SJCRH30 (cell line): ENCODE measurements around the gene ENOSF1. TPM values are rescaled to one million over a fixed set of nuclear protein-coding genes. Genes with fewer than 3 reads are reported as not detected.
A peak's percentile ranks its signal among the peaks of the same experiment; 100 is the strongest.
"Not testable (repeated sequence)": the region's sequence is repeated elsewhere in the genome, so short reads cannot be mapped to it uniquely, and the experiment has no call there.

Experiments
- DNase-seq, 2 experiments: peaks; one replicate each; pipeline ENCODE4 v3.0.0-alpha.2; 2015 to 2020
- H3K27ac ChIP-seq: fragments of 250-450 bp; sonication (Bioruptor Pico); 2 replicates; pipeline ENCODE4 v1.5.1; 2020; ENCODE audit warnings: mild to moderate bottlenecking, moderate library complexity
- H3K27me3 ChIP-seq: fragments of 250-450 bp; sonication (Bioruptor Pico); 2 replicates; pipeline ENCODE4 v1.5.1; 2020; ENCODE audit warnings: mild to moderate bottlenecking, moderate library complexity
- H3K36me3 ChIP-seq: fragments of 250-450 bp; sonication (Bioruptor Pico); 2 replicates; pipeline ENCODE4 v1.5.1; 2020; ENCODE audit warnings: mild to moderate bottlenecking, moderate library complexity
- H3K4me1 ChIP-seq: fragments of 250-450 bp; sonication (Bioruptor Pico); 2 replicates; pipeline ENCODE4 v1.5.1; 2020; ENCODE audit warnings: mild to moderate bottlenecking, moderate library complexity
- H3K4me3 ChIP-seq: fragments of 250-450 bp; sonication (Bioruptor Pico); 2 replicates; pipeline ENCODE4 v1.5.1; 2020; ENCODE audit warnings: mild to moderate bottlenecking, moderate library complexity
- H3K9me3 ChIP-seq: fragments of 250-450 bp; sonication (Bioruptor Pico); replicated peaks from 2 replicates; pipeline ENCODE4 v1.5.1; 2020; ENCODE audit warnings: mild to moderate bottlenecking, moderate library complexity
- total RNA-seq: library from RNA; depleted of rRNA; stranded (reverse); fragments of >200 nt; shearing (Covaris generic); gene quantifications from 2 replicates; pipeline ENCODE4 v1.2.3, GENCODE V29; 2014; rRNA removed

Gene ENOSF1, protein sequence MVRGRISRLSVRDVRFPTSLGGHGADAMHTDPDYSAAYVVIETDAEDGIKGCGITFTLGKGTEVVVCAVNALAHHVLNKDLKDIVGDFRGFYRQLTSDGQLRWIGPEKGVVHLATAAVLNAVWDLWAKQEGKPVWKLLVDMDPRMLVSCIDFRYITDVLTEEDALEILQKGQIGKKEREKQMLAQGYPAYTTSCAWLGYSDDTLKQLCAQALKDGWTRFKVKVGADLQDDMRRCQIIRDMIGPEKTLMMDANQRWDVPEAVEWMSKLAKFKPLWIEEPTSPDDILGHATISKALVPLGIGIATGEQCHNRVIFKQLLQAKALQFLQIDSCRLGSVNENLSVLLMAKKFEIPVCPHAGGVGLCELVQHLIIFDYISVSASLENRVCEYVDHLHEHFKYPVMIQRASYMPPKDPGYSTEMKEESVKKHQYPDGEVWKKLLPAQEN
- total RNA-seq = 7.8 and 9.5 TPM in 2 replicates

DNA sequence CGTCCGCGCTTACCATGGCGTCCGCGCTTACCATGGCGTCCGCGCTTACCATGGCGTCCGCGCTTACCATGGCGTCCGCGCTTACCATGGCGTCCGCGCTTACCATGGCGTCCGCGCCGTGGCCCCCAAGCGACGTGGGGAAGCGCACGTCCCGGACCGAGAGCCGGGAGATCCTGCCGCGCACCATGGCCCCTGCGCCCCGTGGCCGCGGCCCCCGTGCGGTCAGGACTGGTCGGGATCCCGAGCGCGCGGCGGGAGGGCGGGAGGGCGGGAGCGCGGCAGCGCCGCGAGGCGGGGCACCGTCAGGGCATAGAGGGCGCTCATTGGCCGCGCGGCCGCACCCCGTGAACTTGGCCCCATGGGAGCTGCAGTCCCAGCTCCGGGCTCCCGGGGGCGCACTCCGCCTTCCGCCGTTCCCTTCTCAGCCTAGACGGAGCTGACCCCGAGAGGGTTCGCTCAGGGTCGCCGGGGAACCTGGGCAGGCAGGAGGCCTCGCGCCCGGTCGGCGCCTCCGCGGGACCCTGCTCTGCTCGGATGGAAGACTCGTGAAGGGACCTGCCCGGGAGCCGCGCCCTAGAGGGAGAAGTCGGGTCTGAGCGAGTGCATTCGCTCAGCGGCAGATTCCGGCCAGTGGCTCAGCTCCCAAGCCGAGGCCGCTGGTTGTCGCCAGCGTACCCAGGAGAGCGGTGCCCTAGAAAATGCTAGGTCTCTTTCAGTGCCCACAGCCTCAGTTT, at the start of gene ENOSF1:
Gene ENOSF1 (minus strand): TSS at position 230 of the 734 bp plus-strand sequence. CDS start 43 bp downstream, at position 187.
- no peaks in the 10 kb centered on the region for H3K36me3 ChIP-seq
- peak; percentile 58 to 70 for DNase-seq
- peak within 1 kb of the TSS; percentile 53 for H3K27ac ChIP-seq
- peak within 1 kb of the TSS; percentile 63 for H3K4me3 ChIP-seq
- no peaks in the 10 kb centered on the region for H3K4me1 ChIP-seq
- no peaks in the 10 kb centered on the region for H3K27me3 ChIP-seq
- H3K9me3 ChIP-seq = no peaks in the 10 kb centered on the region

DNA sequence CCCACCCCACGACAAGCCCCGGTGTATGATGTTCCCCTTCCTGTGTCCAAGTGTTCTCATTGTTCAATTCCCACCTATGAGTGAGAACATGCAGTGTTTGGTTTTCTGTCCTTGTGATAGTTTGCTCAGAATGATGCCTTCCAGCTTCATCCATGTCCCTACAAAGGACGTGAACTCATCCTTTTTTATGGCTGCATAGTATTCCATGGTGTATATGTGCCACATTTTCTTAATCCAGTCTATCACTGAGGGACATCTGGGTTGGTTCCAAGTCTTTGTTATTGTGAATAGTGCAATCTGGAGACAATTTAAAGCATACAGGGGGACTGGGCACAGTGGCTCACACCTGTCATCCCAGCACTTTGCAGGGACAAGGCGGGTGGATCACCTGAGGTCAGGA, 47.4 kb upstream of the ENOSF1 start:
- not testable (repeated sequence) for DNase-seq, H3K27ac ChIP-seq, H3K4me1 ChIP-seq, H3K9me3 ChIP-seq, H3K27me3 ChIP-seq, H3K4me3 ChIP-seq
- H3K36me3 ChIP-seq = peaks cover 15% of the 10 kb centered on the region

DNA sequence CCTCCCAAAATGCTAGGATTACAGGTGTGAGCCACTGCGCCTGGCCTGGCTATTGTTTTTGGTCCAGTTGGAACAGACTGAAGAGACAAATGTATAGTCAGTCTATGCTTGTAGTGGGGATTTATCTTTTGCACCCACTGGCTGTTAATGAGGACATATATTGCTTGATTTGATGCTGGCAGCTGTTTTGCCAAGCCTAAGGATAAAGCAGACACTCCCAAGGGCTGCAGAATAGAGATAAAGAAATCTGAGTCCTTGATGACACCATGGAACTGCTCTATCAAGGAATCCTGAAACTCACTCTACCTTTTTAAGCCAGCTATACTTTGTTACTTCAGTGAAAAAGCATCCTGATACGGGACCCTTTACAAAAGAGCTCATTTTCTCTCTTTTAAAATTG, 43.1 kb upstream of the ENOSF1 start:
- Histone ChIP-seq H3K4me3 (no peak overlapping the region), H3K27ac (no peak overlapping the region), H3K9me3 (no peaks in the 10 kb centered on the region), H3K36me3 (peaks cover 39% of the 10 kb centered on the region), H3K4me1 (no peaks in the 10 kb centered on the region), H3K27me3 (no peaks in the 10 kb centered on the region)
- no peak for DNase-seq

GRCh38 chr18:754656-755055, 42.2 kb upstream of the ENOSF1 start:
- Histone ChIP-seq H3K27ac (no peak overlapping the region), H3K4me3 (no peak overlapping the region), H3K9me3 (no peaks in the 10 kb centered on the region), H3K36me3 (peaks cover 41% of the 10 kb centered on the region), H3K27me3 (no peaks in the 10 kb centered on the region), H3K4me1 (no peaks in the 10 kb centered on the region)
- DNase-seq = no peak

DNA sequence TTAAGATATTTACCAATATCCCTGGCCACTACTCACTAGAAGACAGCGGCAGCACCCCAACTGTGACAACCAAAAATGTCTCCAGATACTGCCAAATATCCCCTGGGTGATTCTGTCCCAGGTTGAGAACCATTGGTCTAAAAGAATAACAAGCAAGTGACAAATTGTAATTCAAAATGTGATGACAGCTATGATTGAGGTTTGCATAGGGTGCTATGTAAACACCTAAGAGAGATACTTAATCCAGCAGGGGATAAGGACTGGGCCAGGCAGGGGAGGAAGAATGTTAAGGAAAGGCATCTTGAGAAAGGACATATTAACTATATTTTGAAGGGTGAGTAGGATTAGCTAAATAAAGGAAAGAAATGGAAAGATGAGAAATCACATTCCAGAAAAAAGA, 38.0 kb upstream of the ENOSF1 start:
- H3K27ac ChIP-seq = no peak overlapping the region
- H3K4me1 ChIP-seq = no peaks in the 10 kb centered on the region
- H3K9me3 ChIP-seq = no peaks in the 10 kb centered on the region
- no peak for DNase-seq
- H3K4me3 ChIP-seq = no peak overlapping the region
- H3K27me3 ChIP-seq = no peaks in the 10 kb centered on the region
- H3K36me3 ChIP-seq = peaks cover 39% of the 10 kb centered on the region

DNA sequence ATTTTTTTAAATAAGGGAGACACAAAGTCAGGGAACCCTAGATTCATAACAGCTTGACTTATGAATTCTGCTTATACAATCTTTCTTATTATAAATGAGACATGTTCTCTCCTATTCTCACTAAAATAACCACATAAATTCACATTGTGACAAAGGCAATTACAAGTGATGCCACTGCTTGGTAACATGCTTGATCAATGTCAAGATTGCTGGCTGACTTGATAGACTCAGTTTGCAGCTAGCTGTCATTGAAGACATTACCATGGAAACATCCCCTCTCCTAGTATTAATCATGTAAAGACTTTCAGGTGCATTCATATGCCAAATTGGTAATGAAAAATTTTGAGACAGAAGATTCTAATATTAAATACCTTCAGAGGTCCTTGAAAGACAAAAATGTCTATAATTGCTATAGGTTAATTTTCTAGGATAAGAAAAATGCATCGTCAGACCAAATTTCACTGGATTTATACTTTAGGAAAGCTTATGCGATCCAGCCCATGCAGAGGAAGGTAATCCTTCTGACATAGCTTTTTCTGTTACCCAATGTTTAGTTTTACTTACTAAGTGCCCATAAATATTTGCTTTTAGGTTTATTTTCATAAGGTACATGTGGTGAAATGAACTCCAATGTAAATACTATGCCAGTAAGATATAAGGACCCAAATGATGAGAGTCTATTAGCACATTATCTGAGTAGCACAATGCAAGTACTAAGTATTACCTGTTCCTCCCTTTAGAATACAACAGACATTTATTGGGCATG, 32.6 kb upstream of the ENOSF1 start:
- Histone ChIP-seq H3K27ac (no peak overlapping the region), H3K4me3 (no peak overlapping the region), H3K36me3 (peaks cover 41% of the 10 kb centered on the region), H3K4me1 (no peaks in the 10 kb centered on the region), H3K9me3 (no peaks in the 10 kb centered on the region), H3K27me3 (no peaks in the 10 kb centered on the region)
- no peak for DNase-seq

- H3K4me3 ChIP-seq = no peak overlapping the region
- H3K4me1 ChIP-seq = no peaks in the 10 kb centered on the region
- H3K27ac ChIP-seq = no peak overlapping the region
- H3K36me3 ChIP-seq = peaks cover 48% of the 10 kb centered on the region
- DNase-seq = peak in 1 of 2 experiments; percentile 58
- H3K27me3 ChIP-seq = no peaks in the 10 kb centered on the region
- no peaks in the 10 kb centered on the region for H3K9me3 ChIP-seq
These were observed 29.6 kb upstream of the ENOSF1 start for GRCh38 chr18:741931-742512.

DNA sequence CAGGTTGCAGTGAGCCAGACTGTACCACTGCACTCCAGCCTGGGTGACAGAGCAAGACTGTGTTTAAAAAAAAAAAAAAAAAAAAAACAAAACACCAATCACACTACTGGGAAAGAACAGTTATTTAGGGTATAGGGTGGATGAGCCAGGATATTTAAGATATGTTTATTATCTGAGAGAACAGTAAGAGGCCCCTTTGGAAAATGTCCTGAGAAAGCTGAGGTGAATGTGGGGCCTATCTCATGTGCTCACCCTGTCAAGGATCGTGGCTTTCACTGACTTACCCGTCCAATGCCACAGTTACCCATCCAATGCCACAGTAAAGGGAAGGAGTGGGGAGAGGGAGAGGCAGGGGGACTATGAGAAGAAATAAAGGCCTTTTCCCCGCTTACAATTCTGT, 19.9 kb upstream of the ENOSF1 start:
- Histone ChIP-seq H3K4me3 (no peak overlapping the region), H3K4me1 (no peaks in the 10 kb centered on the region), H3K27ac (no peak overlapping the region), H3K36me3 (peaks cover 40% of the 10 kb centered on the region), H3K9me3 (no peaks in the 10 kb centered on the region; the same call in 1 of the 2 replicates), H3K27me3 (no peaks in the 10 kb centered on the region)
- no peak for DNase-seq

GRCh38 chr18:731185-731584, 18.8 kb upstream of the ENOSF1 start:
- Histone ChIP-seq H3K4me1 (no peaks in the 10 kb centered on the region), H3K4me3 (no peak overlapping the region), H3K27ac (no peak overlapping the region), H3K9me3 (no peaks in the 10 kb centered on the region; the same call in 1 of the 2 replicates), H3K36me3 (peaks cover 36% of the 10 kb centered on the region), H3K27me3 (no peaks in the 10 kb centered on the region)
- DNase-seq = no peak

DNA sequence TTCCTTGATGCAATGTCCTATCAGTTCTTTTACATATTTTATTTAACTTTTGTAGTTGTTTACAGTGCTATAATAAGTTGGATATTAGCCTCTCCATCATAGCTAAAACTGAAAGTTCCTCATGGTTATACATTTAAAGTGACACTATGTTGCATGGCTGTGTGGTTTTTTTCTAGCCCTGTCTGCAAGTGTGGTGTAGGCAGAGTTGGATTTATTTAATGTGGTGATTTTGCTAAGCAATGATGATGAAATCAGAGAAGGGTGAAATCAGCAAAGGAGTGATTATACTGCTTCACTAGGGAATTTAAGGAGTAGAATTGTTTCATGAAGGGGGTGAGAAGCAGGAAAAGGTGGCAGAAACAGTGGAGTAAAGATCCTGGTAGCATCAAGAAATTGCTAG, 18.3 kb upstream of the ENOSF1 start:
- no peak for DNase-seq
- no peaks in the 10 kb centered on the region for H3K4me1 ChIP-seq
- H3K9me3 ChIP-seq = no peaks in the 10 kb centered on the region; the same call in 1 of the 2 replicates
- H3K4me3 ChIP-seq = no peak overlapping the region
- peaks cover 36% of the 10 kb centered on the region for H3K36me3 ChIP-seq
- H3K27me3 ChIP-seq = no peaks in the 10 kb centered on the region
- H3K27ac ChIP-seq = no peak overlapping the region

DNA sequence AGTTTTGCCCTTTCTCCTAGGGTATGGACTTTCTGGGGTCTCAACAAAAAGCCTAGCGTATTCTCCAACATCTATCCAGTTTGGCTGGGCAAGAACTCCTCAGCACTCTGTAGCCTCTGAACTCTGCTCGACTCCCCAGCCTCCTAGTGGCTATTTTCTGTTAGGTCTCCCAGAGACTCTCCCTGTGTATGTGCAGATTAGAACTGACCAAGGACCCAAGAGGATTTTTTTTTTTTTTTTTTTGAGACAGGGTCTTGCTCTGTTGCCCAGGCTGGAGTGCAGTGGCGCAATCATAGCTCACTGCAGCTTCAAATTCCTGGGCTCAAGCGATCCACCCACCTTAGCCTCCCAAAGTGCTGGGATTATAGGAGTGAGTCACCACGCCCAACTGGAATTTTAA, 17.7 kb upstream of the ENOSF1 start:
- H3K4me3 ChIP-seq, H3K27ac ChIP-seq, H3K9me3 ChIP-seq, H3K27me3 ChIP-seq, H3K4me1 ChIP-seq: not testable (repeated sequence)
- peaks cover 34% of the 10 kb centered on the region for H3K36me3 ChIP-seq
- DNase-seq = peak in 1 of 2 experiments; percentile 24

- DNase-seq = no peak
- no peak overlapping the region for H3K4me3 ChIP-seq
- no peak overlapping the region for H3K27ac ChIP-seq
- peaks cover 25% of the 10 kb centered on the region for H3K36me3 ChIP-seq
- no peaks in the 10 kb centered on the region for H3K4me1 ChIP-seq
- no peaks in the 10 kb centered on the region for H3K27me3 ChIP-seq
- H3K9me3 ChIP-seq = no peaks in the 10 kb centered on the region; the same call in 1 of the 2 replicates
These were observed 13.2 kb upstream of the ENOSF1 start for GRCh38 chr18:725646-726045.

DNA sequence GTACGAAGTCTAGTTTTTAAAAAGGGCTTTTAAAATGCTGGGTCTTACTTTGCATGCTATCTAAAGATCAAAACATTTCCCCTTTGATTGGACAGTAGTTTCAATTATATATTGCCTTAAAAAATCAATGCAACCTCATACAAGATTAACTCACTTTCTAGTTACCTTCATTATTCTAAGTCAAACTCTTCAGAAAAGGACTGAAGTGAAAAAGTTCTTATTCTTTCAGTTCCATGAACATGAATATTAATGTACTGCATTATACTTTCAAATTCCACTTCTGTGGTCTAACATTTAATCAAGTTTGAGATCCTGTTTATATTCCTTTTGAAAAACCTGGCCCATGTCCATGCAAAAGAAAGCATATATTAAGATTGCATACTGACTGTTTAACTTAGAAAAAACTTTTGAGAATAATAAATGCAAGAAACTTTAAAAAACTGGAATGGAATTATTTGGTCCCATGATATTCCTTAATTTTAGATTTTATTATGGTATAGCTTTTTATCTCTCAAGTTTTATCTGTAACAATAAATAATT, 11.2 kb upstream of the ENOSF1 start:
- no peak for DNase-seq
- Histone ChIP-seq H3K4me1 (no peaks in the 10 kb centered on the region), H3K36me3 (peaks cover 19% of the 10 kb centered on the region), H3K27ac (no peak overlapping the region), H3K4me3 (no peak overlapping the region), H3K9me3 (no peaks in the 10 kb centered on the region), H3K27me3 (no peaks in the 10 kb centered on the region)

DNA sequence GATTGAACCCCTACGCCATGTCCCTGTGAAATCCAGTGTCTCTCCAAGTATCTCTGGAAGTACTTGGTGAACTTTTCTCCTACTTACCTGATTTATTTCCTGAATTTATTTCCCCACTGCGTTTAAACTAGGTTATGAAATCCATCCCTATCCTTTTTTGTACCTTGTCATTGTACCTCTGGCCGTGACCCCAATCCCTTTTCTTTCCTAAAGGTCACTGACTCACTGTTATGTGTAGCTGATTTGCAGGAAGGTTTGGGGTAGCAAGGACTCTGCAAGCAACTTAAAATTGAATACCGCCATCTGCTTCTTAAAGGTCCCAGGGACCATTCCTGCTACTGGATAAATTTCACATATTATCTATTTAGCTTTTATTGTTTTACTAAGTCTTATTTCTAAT, 4.6 kb upstream of the ENOSF1 start:
- Histone ChIP-seq H3K27ac (no peak overlapping the region), H3K27me3 (no peaks in the 10 kb centered on the region), H3K4me3 (no peak overlapping the region), H3K9me3 (no peaks in the 10 kb centered on the region), H3K4me1 (no peaks in the 10 kb centered on the region), H3K36me3 (peaks cover 3% of the 10 kb centered on the region; the same call in 1 of the 2 replicates)
- DNase-seq = no peak
